Pons (tissue), 1 donor: ENCODE results near the gene SLC25A34.

Experiments used
- DNase-seq: peaks from one replicate; pipeline ENCODE4 v3.0.0-alpha.2; 2016; ENCODE audit warnings: low spot score

SLC25A34 gene

GRCh38 chr1:15714406-15715136, 21.5 kb upstream of the SLC25A34 start:
- peak; percentile 90 for DNase-seq

GRCh38 chr1:15717418-15718125, 18.5 kb upstream of the SLC25A34 start:
- no peak for DNase-seq

- DNase-seq, result no peak
Measured at GRCh38 chr1:15718199-15718601, 17.9 kb upstream of the SLC25A34 start.

GRCh38 chr1:15719381-15720120, 16.5 kb upstream of the SLC25A34 start:
- DNase-seq, result no peak

GRCh38 chr1:15720861-15721260, 15.2 kb upstream of the SLC25A34 start:
- DNase-seq, result no peak

- no peak for DNase-seq
Measured at GRCh38 chr1:15722411-15722810, 13.6 kb upstream of the SLC25A34 start.

- DNase-seq, result no peak
Measured at GRCh38 chr1:15722836-15723532, 13.1 kb upstream of the SLC25A34 start.

GRCh38 chr1:15723631-15724246, 12.3 kb upstream of the SLC25A34 start:
- DNase-seq, result no peak

- DNase-seq, result no peak
Measured at GRCh38 chr1:15724949-15725880, 10.8 kb upstream of the SLC25A34 start.

GRCh38 chr1:15726508-15726907, 9.6 kb upstream of the SLC25A34 start:
- no peak for DNase-seq

GRCh38 chr1:15727021-15727420, 9.0 kb upstream of the SLC25A34 start:
- DNase-seq, result no peak

- no peak for DNase-seq
Measured at GRCh38 chr1:15727424-15727823, 8.6 kb upstream of the SLC25A34 start.

- no peak for DNase-seq
Measured at GRCh38 chr1:15727866-15728534, 8.1 kb upstream of the SLC25A34 start.

- DNase-seq, result no peak
Measured at GRCh38 chr1:15728937-15729657, 7.0 kb upstream of the SLC25A34 start.

GRCh38 chr1:15730423-15730822, 5.6 kb upstream of the SLC25A34 start:
- no peak for DNase-seq

- DNase-seq, result no peak
Measured at GRCh38 chr1:15730936-15731335, 5.1 kb upstream of the SLC25A34 start.

- no peak for DNase-seq
Measured at GRCh38 chr1:15731735-15732685, 4.0 kb upstream of the SLC25A34 start.

- no peak for DNase-seq
Measured at GRCh38 chr1:15732686-15733081, 3.4 kb upstream of the SLC25A34 start.
